DOHH2 (cell line): ENCODE measurements around the gene ADAM8.

Experiments
- H3F3A ChIP-seq: fragments of 200-600 bp; sonication (generic), shearing (Covaris generic); 2 replicates; pipeline ENCODE4 v1.6.0; 2016; ENCODE audit warnings: antibody characterized with exemption, mild to moderate bottlenecking; ENCODE audit not compliant: control insufficient read depth, insufficient read depth
- H3K27ac ChIP-seq: fragments of 200-600 bp; sonication (generic); 2 replicates; pipeline ENCODE4 v1.5.1; 2014; ENCODE audit warnings: low read depth, mild to moderate bottlenecking, low read length, moderate library complexity
- H3K27me3 ChIP-seq: fragments of 200-600 bp; sonication (generic); 2 replicates; pipeline ENCODE4 v1.6.1; 2014; ENCODE audit warnings: mild to moderate bottlenecking, low read length, mixed read lengths; ENCODE audit not compliant: control insufficient read depth
- H3K36me3 ChIP-seq: fragments of 200-600 bp; sonication (generic); 2 replicates; pipeline ENCODE4 v1.6.1; 2014; ENCODE audit warnings: mild to moderate bottlenecking, low read length, moderate library complexity, mixed read lengths; ENCODE audit not compliant: control insufficient read depth
- H3K4me1 ChIP-seq: fragments of 200-600 bp; sonication (generic); 2 replicates; pipeline ENCODE4 v1.6.1; 2014; ENCODE audit warnings: mild to moderate bottlenecking, low read length, mixed read lengths; ENCODE audit not compliant: control insufficient read depth
- H3K4me2 ChIP-seq: fragments of 200-600 bp; sonication (generic); 2 replicates; pipeline ENCODE4 v1.6.0; 2014; ENCODE audit warnings: mild to moderate bottlenecking, low read length, moderate library complexity
- H3K4me3 ChIP-seq: fragments of 200-600 bp; sonication (generic); 2 replicates; pipeline ENCODE4 v1.5.1; 2014; ENCODE audit warnings: mild to moderate bottlenecking, low read length, mixed read lengths
- H3K79me2 ChIP-seq: fragments of 200-600 bp; sonication (generic); 2 replicates; pipeline ENCODE4 v1.6.1; 2014; ENCODE audit warnings: mild to moderate bottlenecking, low read length, mixed read lengths; ENCODE audit not compliant: control insufficient read depth
- H3K9me2 ChIP-seq: fragments of 200-600 bp; sonication (generic); replicated peaks from 2 replicates; pipeline ENCODE4 v1.6.1; 2014; ENCODE audit warnings: mild to moderate bottlenecking, low read length, mixed read lengths; ENCODE audit not compliant: control insufficient read depth
- H3K9me3 ChIP-seq: fragments of 200-600 bp; sonication (generic); 2 replicates; pipeline ENCODE4 v1.6.1; 2014; ENCODE audit warnings: antibody characterized with exemption, low read length, mixed read lengths; ENCODE audit not compliant: control insufficient read depth, insufficient read depth
- H4K20me1 ChIP-seq: fragments of 200-600 bp; sonication (generic); 2 replicates; pipeline ENCODE4 v1.6.0; 2014; ENCODE audit warnings: low read depth, mild to moderate bottlenecking, antibody characterized with exemption, low read length, moderate library complexity; ENCODE audit not compliant: control insufficient read depth, insufficient read depth
- CTCF ChIP-seq: fragments of 200-600 bp; sonication (generic); IDR thresholded peaks from one replicate; pipeline ENCODE4 v1.5.1; 2014; ENCODE audit warnings: antibody characterized with exemption, mild to moderate bottlenecking, low read depth, low read length; ENCODE audit not compliant: poor library complexity, severe bottlenecking
- EZH2phosphoT487 ChIP-seq: fragments of 200-600 bp; sonication (generic); IDR thresholded peaks from 2 replicates; pipeline ENCODE4 v1.6.1; 2017; ENCODE audit warnings: borderline replicate concordance, mild to moderate bottlenecking, antibody characterized with exemption, low read length, moderate library complexity, mixed read lengths

The ADAM8 gene

GRCh38 chr10:133310399-133310755 is 33.7 kb upstream of the ADAM8 start:
- Histone ChIP-seq H3K27me3 (no peaks in the 10 kb centered on the region), H3K79me2 (peaks cover 38% of the 10 kb centered on the region), H4K20me1 (peaks cover 19% of the 10 kb centered on the region), H3K4me2 (no peak overlapping the region), H3K36me3 (peaks cover 39% of the 10 kb centered on the region), H3K4me1 (peaks cover 21% of the 10 kb centered on the region), H3F3A (no peaks in the 10 kb centered on the region), H3K9me2 (no peaks in the 10 kb centered on the region), H3K27ac (no peak overlapping the region), H3K9me3 (no peaks in the 10 kb centered on the region), H3K4me3 (no peak overlapping the region)
- TF ChIP-seq CTCF (no peak), EZH2phosphoT487 (no peak)

GRCh38 chr10:133309720-133310398 is 33.2 kb upstream of the ADAM8 start:
- no peaks in the 10 kb centered on the region for H3F3A ChIP-seq
- peaks cover 19% of the 10 kb centered on the region for H4K20me1 ChIP-seq
- peak overlapping the region; percentile 83 for H3K4me2 ChIP-seq
- peaks cover 39% of the 10 kb centered on the region for H3K36me3 ChIP-seq
- H3K4me3 ChIP-seq = peak overlapping the region; percentile 79; the same call in 1 of the 2 replicates
- H3K4me1 ChIP-seq = peaks cover 21% of the 10 kb centered on the region
- no peaks in the 10 kb centered on the region for H3K9me3 ChIP-seq
- peaks cover 43% of the 10 kb centered on the region for H3K79me2 ChIP-seq
- H3K27ac ChIP-seq = no peak overlapping the region
- H3K9me2 ChIP-seq = no peaks in the 10 kb centered on the region
- TF ChIP-seq CTCF (no peak), EZH2phosphoT487 (no peak)
- no peaks in the 10 kb centered on the region for H3K27me3 ChIP-seq

DNA sequence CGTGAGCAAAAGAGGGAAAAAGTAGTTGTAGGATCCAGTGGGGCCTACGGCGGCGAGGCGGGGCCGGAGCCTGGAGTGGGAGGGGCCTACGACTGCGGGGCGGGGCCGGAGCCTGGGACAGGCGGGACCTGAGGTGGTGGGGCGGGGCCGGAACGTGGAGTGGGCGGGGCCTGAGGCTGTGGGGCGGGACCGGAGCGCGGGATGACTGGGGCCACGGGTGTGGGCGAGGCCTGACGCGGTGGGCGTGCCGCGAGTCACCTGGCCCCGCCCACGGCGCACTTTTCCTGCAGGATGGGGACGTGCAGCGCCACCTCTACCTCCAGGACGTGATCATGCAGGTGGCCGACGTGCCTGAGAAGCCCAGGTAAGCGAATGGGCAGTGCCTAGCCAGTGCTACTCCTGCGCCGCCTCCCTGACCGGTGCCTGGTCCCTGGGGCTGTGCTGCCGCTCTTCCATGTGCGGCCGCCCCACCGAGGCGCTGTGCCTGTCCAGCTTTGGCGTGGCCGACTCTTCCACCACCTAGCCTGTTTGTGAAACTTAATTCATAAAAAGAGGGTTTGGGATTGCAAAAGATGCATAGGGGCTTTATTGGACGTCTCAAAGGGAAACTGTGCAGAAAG is 32.5 kb upstream of the ADAM8 start:
- H3K9me3 ChIP-seq = no peaks in the 10 kb centered on the region
- peaks cover 39% of the 10 kb centered on the region for H3K36me3 ChIP-seq
- peak overlapping the region; percentile 83 for H3K4me2 ChIP-seq
- H3K9me2 ChIP-seq = no peaks in the 10 kb centered on the region
- no peaks in the 10 kb centered on the region for H3F3A ChIP-seq
- TF ChIP-seq EZH2phosphoT487 (no peak), CTCF (peak; percentile 19)
- peak overlapping the region; percentile 79 for H3K4me3 ChIP-seq
- H3K27me3 ChIP-seq = no peaks in the 10 kb centered on the region
- H3K4me1 ChIP-seq = peaks cover 18% of the 10 kb centered on the region
- peak overlapping the region; percentile 73 for H3K27ac ChIP-seq
- H3K79me2 ChIP-seq = peaks cover 48% of the 10 kb centered on the region
- peaks cover 19% of the 10 kb centered on the region for H4K20me1 ChIP-seq
